ENCODE results near the gene NFE2.
"Not testable (repeated sequence)": the region's sequence is repeated elsewhere in the genome, so short reads cannot be mapped to it uniquely, and the experiment has no call there.

Gene NFE2

DNA sequence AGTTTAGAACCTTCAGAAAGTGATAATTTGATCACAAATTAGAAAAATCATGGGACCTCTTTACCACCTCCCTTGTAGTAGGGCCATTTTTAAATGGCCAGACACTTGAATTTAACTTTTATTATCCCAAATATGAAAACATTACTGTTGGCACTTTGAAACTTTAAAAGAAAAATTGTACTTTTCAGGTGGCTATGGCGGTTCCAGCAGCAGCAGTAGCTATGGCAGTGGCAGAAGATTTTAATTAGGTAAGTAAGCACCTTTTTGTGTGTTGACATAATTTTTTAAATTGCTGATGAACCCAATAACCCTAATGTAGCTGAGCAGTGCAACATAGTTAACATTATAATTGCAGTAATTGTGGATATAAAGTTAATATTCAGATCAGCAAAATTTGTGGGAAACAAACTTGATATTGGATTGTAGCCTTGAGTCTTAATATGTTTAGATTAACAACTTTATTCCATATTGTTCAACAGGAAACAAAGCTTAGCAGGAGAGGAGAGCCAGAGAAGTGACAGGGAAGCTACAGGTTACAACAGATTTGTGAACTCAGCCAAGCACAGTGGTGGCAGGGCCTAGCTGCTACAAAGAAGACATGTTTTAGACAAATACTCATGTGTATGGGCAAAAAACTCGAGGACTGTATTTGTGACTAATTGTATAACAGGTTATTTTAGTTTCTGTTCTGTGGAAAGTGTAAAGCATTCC lies 16.6 kb downstream of the NFE2 start:
- not testable (repeated sequence) for DNase-seq (ENCODE audit: extremely low read depth in 1 of 2, low read depth in 1 of 2)

DNA sequence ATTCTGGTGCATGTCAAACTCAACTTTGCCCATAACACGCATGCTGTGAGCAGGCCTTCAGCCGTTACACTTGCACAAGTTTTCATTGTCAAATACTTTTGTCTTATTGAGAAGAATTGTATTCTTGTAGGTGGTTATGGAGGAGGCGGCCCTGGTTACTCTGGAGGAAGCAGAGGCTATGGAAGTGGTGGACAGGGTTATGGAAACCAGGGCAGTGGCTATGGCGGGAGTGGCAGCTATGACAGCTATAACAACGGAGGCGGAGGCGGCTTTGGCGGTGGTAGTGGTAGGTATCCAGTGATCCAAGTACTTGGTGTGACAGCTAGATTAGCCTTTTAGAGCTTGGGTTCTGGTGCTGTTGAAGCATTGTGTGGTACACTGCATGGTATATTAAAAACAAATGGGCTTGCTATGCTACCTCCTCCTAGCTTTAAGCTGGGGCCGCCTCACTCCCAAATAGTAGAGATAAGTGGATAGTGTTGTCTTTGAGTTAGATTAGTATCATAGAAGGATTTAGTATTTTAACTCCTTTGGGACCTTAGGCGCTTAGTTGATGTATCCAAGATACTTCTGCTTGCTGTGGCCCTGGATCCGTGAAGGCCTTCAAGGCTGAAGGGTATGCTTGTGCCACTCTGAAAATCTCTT lies 17.7 kb downstream of the NFE2 start:
- no peak for DNase-seq (ENCODE audit: extremely low read depth in 1 of 2, low read depth in 1 of 2)

DNA sequence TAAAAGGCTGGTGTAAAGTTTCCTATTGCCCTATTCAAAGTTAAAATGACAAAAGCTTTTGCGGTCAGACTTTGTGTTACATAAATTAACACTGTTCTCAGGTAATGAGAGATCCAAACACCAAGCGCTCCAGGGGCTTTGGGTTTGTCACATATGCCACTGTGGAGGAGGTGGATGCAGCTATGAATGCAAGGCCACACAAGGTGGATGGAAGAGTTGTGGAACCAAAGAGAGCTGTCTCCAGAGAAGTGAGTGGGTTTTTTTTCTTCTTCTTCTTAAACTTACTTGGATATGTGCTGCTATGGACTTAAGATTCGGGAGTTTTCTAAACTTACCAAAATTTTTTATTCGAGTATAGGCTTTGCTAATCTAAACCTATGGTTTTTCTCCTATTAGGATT lies 19.1 kb downstream of the NFE2 start:
- DNase-seq (ENCODE audit: extremely low read depth in 1 of 2, low read depth in 1 of 2) = not testable (repeated sequence)

DNA sequence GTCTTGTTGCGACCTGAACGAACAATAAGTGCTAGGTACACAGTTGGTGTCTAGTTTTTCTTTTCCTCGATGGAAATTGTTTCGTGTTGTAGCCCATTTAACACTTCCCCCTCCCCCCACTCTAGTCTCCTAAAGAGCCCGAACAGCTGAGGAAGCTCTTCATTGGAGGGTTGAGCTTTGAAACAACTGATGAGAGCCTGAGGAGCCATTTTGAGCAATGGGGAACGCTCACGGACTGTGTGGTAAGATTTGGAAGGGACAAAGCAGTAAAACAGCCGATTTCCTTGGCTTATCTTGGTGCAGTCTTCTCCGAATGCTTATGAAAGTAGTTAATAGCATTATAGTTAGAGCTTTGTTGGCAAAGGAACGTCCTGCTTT lies 19.6 kb downstream of the NFE2 start:
- DNase-seq (ENCODE audit: extremely low read depth in 1 of 2, low read depth in 1 of 2) = not testable (repeated sequence)

DNA sequence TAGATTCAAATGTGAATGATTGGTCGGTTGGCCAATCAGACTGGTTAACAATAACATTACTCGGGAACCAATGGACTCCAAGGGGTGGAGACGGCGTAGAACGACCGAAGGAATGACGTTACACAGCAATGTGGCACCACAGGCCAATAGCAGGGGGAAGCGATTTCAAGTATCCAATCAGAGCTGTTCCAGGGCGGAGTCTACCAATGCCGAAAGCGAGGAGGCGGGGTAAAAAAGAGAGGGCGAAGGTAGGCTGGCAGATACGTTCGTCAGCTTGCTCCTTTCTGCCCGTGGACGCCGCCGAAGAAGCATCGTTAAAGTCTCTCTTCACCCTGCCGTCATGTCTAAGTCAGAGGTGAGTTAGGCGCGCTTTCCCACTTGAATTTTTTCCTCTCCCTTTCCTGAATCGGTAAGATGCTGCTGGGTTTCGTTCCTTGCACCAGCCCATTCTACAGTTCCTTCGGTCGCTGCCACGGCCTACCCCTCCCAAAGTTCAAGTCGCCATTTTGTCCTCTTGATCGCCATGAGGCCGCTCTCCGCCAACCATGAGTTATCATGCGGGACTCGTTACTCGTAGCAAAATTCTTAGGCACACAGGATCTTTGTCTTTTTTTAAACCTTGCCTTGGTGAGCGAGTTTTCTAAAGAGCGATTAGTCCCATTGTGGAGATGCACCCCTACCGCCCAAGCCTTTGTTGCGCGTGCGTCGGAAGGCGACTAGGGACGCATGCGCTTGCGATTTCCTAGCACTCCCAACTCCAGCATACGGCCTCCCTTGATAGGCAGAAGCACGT lies 20.2 kb downstream of the NFE2 start, which contains the start of gene HNRNPA1:
Gene HNRNPA1 (plus strand): TSS at position 259 of the 793 bp plus-strand sequence. CDS start 82 bp downstream, at position 341.
- peak; percentile 79 to 92 for DNase-seq (ENCODE audit: extremely low read depth in 1 of 2, low read depth in 1 of 2)

DNA sequence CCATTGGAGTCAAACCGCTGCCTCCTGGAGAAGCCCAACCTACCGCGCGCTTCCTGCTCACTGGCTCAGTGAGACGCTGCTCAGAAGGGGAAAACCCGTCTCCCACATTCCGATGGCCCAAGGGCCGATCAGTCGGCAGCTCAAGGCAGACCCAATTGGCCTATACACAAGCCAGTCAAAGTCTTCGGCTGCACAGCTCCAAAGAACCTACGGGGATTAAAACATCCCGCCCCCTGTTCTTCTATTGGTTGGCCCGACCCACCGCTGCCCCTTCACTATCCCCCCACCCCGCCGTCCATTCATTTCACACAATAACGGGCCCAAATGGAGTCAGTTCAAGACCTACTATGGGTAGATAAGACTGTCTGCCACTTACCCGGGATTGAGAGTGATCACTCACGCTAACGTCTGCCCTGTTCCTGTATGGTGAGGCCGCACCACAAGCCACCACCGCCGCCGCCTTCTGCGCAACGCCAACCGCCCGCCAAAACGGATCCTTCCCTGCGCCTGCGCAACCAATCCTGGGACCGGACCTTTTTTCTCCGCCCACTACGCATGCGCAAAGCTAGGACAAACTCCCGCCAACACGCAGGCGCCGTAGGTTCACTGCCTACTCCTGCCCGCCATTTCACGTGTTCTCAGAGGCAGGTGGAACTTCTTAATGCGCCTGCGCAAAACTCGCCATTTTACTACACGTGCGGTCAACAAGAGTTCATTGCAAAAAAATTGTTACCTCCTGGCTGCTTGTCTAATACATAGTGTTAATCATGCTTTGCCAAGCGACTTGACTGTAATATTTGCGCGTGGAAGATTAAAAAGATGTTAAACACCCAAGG lies 21.0 kb downstream of the NFE2 start, which contains the start of gene CBX5:
Gene CBX5 (minus strand): TSS at position 491 of the 836 bp plus-strand sequence. CDS start 22,472 bp downstream, outside the sequence.
- peak; percentile 99 to 100 for DNase-seq (ENCODE audit: extremely low read depth in 1 of 2, low read depth in 1 of 2)

DNA sequence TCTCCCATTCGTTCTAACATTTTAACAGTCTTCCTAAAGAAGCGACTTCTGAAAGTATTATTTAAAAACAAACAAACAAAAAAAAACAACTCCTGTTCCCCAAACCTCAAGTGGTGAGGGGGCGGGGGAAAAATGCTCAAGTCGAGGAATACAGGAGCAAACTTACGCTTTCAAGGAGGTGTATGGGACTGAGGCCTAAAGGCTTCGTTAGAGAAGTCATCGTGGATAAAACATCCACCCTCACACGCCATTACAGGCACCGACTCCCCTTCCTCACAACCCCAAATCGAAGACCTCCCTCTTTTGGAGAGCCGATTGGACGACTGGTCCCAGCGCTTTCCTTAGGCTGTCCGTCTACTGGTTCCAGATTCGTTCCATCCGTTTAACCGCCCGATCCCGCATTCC lies 21.6 kb downstream of the NFE2 start:
- DNase-seq (ENCODE audit: extremely low read depth in 1 of 2, low read depth in 1 of 2) = no peak

DNA sequence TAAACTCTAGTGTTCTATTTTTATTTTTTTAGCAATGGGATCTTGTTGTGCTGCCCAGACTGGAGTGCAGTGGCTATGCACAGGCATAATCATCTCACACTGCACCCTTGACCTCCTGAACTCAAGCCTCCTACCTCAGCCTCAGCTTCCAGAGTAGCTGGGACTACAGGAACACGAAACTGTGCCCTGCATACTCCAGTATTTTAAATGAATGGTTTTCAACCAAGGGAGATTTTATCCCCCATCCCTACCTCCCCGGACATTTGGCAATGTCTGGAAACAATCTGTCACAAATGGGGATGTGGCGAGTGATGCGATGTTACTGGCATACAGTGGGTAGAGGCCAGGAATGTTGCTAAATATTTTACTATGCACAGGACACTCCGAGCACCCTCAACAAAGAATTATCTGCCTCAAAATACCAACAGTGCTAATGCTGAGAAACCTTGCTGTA lies 23.0 kb downstream of the NFE2 start:
- no peak for DNase-seq (ENCODE audit: extremely low read depth in 1 of 2, low read depth in 1 of 2)

DNA sequence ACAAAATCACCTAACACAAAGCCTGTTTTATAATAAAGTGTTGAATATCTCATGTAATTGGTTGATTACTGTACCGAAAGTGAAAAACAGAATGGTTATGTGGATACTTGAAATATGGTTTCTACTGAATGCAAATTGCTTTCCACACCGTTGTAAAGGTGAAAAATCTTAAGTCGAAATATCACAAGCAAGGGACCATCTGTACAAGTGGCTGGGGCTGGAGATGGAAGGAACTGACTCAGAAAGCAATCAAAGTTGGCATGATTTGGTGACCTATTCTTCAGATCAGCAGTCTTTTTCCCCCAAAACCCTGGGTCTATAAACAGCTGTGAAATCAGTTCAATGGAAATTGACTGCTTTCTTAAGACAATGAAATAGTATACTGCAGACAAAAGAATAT lies 24.4 kb downstream of the NFE2 start:
- DNase-seq (ENCODE audit: extremely low read depth in 1 of 2, low read depth in 1 of 2) = no peak

DNA sequence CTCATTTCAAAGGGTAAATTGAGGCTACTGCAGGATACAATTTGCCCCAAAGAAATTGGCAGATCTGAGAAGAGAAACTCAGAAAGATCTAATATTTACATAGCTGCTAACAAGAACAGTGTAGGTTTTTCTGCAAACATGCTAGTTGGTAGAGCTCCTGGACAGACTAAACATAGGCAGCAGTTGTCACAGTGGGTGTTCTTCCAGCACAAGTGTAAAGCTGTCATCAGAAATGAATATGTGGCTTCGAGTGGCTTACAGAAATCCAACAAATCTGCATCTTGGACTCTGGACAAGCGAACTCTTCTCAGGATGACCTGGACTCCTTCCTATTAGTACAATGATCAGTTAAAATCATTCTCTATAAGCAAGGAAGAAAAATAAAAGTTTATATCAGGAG lies 26.8 kb downstream of the NFE2 start:
- no peak for DNase-seq (ENCODE audit: extremely low read depth in 1 of 2, low read depth in 1 of 2)

DNA sequence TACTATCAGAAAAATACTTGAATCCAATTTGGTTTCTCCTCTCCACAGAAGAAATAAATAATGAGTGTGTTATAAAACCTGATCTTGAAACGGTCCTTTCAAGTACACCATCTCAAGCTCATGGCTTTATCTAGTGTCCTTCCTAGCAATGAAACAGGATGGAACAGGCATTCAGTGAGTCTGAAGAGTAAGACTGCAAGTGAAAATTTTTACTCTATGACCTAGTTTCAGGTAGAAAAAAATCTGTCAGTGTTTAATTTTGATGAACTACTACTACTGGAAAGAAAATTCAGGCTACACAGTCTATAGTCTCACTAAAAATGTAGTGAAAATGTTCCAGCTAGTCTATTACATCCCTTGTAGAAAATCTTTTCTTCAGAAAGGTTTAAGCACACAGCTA lies 28.6 kb downstream of the NFE2 start:
- DNase-seq (ENCODE audit: extremely low read depth in 1 of 2, low read depth in 1 of 2) = no peak

DNA sequence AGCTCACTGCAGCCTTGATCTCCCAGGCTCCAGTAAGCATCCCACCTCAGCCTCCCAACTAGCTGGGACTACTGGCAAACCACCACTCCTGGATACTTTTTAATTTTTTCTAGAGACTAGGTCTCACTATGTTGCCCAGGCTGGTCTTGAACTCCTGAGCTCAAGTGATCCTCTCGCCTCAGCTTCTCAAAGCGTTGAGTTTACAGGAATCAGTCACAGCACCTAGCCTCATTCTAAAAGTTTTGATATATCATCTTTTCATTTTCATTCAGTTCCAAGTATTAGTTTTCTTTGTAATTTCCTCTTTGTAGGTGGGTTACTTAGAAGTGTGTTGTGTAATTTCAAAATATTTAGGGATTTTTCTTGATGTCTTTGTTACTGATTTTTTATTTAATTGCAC lies 30.5 kb downstream of the NFE2 start:
- DNase-seq (ENCODE audit: extremely low read depth in 1 of 2, low read depth in 1 of 2) = no peak

DNA sequence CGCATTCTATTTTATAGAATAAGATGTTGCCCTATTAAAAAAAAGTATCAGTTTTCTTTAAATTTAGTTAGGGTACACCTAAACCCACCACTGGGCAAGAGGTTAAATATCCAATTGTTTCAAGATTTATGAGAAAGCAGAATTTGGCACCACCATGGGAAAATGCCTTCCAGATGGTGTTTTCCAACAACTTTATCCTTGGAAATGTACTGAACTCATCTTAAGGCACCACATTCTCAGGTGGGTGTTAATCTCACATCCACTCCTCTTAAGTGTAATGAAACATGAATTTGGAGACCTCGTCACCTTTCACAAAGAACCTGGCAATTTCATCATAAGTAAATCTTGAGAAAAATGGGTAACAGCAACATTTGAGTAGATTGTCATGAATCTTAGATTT lies 34.0 kb downstream of the NFE2 start:
- no peak for DNase-seq (ENCODE audit: extremely low read depth in 1 of 2, low read depth in 1 of 2)

DNA sequence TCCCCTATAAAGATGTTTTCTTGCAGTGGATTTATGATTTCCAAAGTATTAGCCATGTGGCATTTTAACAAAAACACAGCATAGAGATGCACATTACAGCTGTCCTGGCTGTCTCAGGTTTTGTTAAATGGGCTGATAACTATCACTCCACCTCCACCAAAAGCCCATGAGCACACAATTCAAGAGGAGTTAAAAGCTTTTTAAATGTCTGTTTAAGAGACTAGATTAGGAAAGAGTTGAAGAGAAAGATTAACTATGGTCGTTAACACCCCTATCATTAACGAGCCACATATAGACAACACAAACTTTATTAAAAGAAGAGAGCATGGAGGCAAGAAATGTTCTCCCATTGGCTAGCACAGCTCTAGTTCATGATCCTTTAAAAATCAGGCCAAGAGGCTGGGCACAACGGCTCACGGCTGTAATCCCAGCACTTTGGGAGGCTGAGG lies 35.4 kb downstream of the NFE2 start:
- no peak for DNase-seq (ENCODE audit: extremely low read depth in 1 of 2, low read depth in 1 of 2)

DNA sequence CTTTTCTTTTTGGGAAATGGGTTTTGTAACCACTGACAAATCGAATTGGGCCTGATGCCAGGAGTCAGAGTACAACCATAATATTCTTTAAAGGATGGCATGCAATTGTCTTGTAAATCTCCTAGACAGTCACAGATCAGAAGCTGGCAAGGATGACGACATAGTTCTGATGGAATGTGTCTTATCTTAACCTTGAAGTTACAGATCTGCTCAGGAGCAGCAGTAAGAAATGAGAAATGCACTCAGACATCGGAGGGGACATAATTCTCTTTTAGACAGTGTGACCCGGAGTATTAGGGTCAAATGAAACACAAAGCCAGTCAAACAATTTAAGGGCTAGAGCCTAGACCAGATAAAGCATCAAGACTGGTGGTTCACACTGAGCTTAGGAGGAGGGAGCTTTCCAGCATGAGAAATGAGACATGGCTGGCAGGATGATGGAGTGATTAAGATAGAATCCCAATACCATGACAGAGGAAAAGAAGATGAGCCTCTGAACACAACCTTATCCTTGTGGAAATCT lies 38.4 kb downstream of the NFE2 start:
- DNase-seq (ENCODE audit: extremely low read depth in 1 of 2, low read depth in 1 of 2) = no peak

DNA sequence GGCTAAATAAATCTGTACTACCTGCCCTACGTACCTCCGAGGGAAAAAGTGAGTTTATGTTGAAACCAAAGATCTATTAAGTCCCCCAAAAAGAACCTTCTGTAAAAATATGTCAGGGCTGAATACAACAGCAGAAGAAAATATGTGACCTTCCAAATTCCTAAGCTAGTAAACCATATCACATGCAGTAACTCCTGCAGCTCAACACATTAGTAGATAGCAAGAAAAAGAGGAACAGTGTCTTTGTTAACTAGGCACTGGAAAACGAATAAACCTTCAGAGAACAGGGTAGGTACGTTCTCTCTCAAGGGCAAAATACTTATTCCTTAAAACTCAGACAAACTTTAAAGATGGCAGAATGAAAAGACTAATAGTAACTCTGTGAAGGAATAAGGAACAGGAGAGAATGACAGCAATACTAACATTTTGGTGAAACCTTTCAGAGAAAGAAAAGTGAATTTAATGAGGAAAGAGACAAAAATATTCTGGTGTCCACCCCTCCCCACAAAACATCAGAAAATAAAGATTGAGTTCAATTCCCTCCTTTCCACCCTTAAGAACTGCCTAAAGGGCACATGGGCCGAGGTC lies 38.9 kb downstream of the NFE2 start:
- DNase-seq (ENCODE audit: extremely low read depth in 1 of 2, low read depth in 1 of 2) = no peak

DNA sequence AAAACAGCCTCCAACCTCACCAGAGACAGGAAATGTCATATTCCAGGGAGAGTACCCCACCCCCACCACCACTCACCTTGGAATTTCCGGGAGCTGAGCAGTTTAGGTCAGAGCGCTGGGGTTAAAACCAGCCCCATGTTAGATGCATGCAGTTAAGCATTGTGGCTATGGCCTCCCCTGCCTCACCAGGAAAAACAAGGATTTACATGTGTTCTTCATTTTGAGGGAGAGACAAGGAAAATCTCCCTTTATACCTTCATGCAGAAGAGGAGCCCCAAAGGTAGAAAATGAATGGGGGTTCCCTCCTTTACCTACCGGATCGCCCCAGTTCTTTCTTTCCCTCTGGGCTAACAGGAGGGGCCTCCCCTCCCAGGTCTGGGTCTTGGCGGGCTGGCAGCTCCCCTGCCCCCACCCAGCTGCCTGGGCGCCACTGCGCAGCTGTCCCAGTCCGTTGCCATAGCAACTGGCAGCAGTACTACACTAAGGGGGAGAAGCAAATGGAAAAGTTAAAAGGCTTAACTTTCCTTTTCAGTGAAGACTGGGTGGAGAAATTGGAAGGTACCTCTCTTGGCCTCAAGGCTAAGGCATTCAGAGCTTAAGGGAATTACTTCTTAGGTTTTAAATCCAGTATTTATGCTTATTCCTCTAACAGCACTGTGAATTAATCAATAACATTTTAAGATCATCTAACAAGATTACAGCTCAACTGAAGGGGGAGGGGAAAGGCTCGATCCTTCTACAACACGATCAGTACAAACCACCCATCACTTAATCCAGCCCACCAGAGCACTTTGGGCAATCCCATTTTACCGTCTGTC lies 41.4 kb downstream of the NFE2 start:
- DNase-seq (ENCODE audit: extremely low read depth in 1 of 2, low read depth in 1 of 2) = peak in 1 of 2 donors; percentile 14

DNA sequence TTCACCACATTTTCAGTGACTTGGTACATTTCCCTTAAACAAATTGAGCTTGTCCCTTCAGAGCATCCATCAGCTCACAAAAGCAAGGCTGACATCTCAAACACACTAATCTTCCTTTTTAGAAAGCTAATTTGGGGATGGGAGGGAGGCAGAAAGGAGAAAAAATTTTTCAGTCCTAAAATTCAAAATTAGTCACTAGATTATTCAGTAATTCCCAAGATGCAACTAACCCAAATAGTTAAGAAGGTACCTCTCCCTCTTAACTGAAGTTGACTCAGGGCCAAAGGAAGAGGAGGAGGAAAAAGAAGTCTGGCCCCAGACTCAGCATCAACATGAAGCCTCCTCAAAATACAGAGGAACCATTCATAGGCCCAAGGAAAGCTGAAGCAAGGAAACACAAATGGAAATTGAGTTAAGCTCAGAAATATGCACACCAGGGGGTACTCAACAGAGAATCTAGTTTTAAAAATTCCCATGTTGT lies 42.6 kb downstream of the NFE2 start:
- no peak for DNase-seq (ENCODE audit: extremely low read depth in 1 of 2, low read depth in 1 of 2)

DNA sequence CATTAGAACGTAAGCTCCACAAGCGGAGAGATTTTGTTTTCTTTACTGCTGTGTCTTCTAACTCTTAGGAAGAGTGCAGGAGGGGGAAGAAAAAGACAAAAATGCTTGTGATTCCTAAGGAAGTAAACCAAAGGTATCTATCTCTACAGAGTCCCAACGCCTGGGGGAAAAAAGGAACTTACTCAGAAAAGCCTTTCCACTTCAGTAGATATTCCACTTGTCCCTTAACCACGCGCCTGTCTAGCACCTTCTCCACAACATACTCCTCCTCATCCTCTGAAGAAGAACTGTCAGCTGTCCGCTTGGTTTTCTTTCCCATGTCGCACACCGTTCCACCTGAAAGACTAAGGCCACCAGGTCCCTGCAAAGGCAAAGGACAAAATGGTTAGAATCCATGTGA lies 43.5 kb downstream of the NFE2 start:
- DNase-seq (ENCODE audit: extremely low read depth in 1 of 2, low read depth in 1 of 2) = no peak

Measured in activated CD8-positive, alpha-beta memory T cell treated with anti-CD3 and anti-CD28 coated beads for 1 hour (primary cell).